Activated CD4-positive, alpha-beta T cell treated with anti-CD3 and anti-CD28 coated beads for 24 hours (primary cell): ENCODE results near the gene EXD3.
"Not testable (repeated sequence)": the region's sequence is repeated elsewhere in the genome, so short reads cannot be mapped to it uniquely, and the experiment has no call there.

ENCODE experiments used
- DNase-seq, 2 donors: peaks; one replicate each; pipeline ENCODE4 v3.0.0-alpha.2; 2020; ENCODE audit warnings: low read depth in 2 of 2

The EXD3 gene

GRCh38 chr9:137393176-137394150, 29.5 kb downstream of the EXD3 start:
- DNase-seq: no peak

- DNase-seq: no peak
These were observed 30.5 kb downstream of the EXD3 start for GRCh38 chr9:137392232-137393007.

GRCh38 chr9:137391411-137391754, 31.6 kb downstream of the EXD3 start:
- no peak for DNase-seq

- no peak for DNase-seq
These were observed 32.2 kb downstream of the EXD3 start for GRCh38 chr9:137390553-137391410.

DNA sequence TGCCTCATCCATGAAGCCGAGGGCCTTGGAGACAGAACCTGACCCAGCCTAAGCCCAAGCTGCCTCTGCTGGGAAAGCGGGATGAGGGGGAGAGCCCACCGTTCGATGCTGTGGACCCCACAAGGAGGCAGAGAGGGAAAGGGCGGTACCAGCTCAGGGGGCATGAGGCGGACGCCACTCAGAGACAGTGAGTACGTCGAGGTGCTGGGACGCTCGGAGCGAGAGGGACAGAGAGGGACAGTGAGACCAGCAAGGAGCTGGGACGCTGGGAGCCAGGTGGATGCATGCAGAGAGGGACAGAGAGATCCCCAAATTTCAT, 33.6 kb downstream of the EXD3 start:
- no peak for DNase-seq

GRCh38 chr9:137388589-137389427, 34.2 kb downstream of the EXD3 start:
- DNase-seq: no peak

- no peak for DNase-seq
These were observed 34.9 kb downstream of the EXD3 start for GRCh38 chr9:137387891-137388560.

DNA sequence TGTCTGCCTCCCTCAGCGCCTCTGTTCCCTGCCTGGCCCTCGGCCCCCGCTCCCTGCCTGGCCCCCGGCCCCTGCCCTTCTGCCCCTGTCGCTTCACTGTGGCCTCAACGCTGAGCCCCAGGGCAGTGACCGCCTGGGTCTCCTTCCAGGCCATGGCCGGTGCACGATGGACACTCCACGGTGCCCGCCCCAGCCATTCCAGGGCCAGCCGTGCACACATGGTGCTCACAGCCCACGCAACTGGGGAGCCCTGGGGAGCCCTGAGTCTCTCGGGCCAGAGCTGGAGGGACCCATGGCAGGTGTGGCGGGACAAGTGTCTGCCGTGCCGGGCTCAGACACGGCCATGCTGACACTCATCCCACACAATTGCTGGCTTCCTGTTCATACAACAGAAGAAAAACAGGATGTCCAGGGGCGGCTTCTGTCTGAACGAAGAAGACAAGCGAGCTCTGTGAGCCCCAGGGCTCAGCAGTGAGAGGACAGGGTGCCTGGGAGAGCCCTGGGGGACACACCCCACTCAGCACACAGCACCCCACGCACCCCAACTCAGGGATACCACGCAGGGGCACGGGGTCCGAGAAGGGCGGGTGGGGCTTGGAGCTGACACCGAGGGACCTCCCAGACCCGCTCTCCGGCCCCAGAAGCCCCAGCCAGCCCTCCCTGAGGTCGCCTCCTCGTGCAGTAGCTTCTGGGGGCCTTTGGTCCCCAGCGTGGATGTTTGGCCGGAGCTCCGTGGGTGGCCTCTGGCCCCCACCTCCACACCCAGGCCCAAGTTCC, 35.7 kb downstream of the EXD3 start:
- DNase-seq: peak in 1 of 2 donors; percentile 34

DNA sequence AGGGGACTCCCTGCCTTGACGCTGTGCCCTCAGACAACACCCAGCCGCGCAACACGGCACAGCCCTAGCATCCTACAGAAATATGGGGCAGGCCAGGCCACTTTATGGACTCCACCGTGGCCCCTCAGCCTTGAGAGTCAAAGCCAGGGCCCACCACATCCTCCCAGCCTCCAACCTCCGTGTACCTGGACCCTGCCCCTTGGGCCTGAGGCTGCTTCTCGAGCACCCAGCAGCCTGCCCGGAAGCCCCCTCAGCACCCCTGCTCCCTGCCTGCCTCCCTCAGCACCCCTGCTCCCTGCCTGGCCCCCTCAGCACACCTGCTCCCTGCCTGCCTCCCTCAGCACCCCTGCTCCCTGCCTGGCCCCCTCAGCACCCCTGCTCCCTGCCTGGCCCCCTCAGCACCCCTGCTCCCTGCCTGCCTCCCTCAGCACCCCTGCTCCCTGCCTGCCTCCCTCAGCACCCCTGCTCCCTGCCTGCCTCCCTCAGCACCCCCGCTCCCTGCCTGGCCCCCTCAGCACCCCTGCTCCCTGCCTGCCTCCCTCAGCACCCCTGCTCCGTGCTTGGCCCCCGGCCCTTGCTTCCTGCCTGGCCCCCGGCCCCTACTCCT, 36.4 kb downstream of the EXD3 start:
- DNase-seq: not testable (repeated sequence)

- DNase-seq: no peak
These were observed 37.8 kb downstream of the EXD3 start for GRCh38 chr9:137385061-137385655.

DNA sequence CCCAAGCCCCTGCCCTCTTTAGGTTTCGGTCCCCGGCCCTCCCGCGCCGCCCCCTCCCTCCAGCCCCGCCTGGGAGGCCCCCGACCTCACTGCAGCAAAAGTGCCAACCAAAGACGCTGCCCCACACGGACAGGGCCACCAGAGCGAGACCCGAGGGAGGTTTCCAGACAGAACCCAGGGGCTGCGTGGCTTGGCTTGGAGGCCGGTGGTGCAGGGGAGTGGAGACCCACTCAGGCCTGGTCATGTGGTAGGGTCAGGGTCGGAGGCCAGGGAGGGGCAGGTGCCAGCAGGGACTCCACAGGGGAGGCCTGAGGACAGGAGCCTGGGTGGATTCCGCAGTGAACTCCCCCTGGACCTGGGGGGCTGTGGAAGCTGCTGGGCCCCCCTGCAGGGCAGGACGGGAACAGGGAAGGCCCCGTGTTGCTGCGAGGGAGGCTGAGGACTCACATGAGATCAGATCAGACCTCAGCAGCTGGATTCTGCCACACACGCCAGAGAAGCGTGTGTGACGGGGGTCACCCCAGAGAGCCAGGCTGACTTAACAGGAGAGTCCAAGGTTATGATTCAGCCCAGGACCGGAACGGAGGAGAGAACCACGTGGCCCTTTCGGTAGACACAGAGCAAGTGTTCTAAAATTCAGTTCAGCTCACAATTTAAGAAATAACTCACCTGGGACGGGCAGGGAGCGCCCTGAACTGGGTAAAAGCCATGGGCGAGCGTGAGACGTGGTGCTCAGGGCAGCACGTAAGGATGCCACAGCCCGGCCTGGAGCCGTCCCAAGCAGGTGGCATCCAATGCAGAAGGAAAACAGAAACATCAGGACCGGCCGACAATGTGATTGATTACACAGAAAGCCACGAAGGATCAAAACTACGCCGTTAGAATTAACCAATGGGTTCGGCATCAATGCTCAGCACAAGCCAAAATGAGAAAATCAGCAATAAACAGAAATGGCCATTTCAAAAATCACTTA, 38.9 kb downstream of the EXD3 start:
- DNase-seq: no peak

- DNase-seq: no peak
These were observed 39.7 kb downstream of the EXD3 start for GRCh38 chr9:137383081-137383783.

- no peak for DNase-seq
These were observed 40.4 kb downstream of the EXD3 start for GRCh38 chr9:137382444-137383080.

DNA sequence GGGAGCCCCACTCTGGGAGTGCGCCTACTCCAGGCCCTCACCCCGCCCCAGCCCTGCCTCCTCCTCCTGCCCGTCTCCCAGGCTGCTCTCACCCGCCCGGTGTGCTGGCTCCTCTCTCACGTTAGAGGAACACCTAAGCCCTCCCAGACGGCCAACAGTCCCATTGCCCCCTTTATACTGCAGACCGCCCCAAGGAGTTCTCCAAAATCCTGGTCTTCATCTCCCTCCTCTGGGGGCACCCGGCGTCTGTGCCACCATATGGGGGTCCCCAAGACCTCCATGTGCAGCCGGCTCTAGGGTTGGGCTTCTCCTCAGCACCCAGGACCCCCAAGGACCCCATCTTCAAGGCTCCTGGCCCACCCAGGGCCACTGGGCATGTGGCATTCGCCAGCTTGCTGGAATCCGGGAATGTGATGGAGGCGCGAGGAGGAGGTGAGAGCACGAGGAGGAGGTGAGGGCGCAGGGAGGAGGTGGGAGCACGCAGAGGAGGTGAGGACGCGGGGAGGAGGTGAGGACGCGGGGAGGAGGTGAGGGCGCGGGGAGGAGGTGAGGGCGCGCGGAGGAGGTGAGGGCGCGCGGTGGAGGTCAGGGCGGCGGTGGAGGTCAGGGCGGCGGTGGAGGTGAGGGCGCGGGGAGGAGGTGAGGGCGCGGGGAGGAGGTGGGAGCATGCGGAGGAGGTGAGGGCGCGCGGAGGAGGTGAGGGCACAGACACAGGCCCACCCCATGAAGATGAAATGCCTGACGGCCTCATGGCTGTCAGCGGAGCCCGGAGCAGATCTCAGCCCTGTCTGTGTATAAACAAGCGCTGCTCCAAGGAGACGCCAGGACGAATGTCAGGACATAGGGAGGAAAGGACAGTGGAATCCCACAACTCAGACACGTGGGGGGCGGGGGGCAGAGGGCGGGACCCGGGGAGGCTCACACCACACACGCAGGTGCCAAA, 41.2 kb downstream of the EXD3 start:
- no peak for DNase-seq

GRCh38 chr9:137380606-137381005, 42.4 kb downstream of the EXD3 start:
- no peak for DNase-seq
